Endometrial microvascular endothelial cells (primary cell): ENCODE results near the gene CISTR. TPM values are rescaled to one million over a fixed set of nuclear protein-coding genes. Genes with fewer than 3 reads are reported as not detected.
"Not testable (repeated sequence)": the region's sequence is repeated elsewhere in the genome, so short reads cannot be mapped to it uniquely, and the experiment has no call there.

Experiments used
- in situ Hi-C: cut with HindIII; loops from 2 replicates; pipeline ENCODE4 v1.10.0; 2017; ENCODE audit warnings: low sequenced_read_pairs, low pct_unique_long_range_greater_than_20kb; ENCODE audit errors: inconsistent ontology term
- total RNA-seq: library from RNA; depleted of rRNA; stranded (reverse); fragments of >200 nt; gene quantifications from one replicate; pipeline ENCODE4 v1.2.3, GENCODE V29; 2015; ENCODE audit errors: inconsistent ontology term

The CISTR gene
- total RNA-seq, 1 donor from 2014 or later: not detected

- in situ Hi-C loops: no loop called here
Measured at GRCh38 chr12:53766881-53767280, 15.1 kb upstream of the CISTR start.

GRCh38 chr12:53765891-53766290 is 14.1 kb upstream of the CISTR start:
- in situ Hi-C loops: no loop called here

GRCh38 chr12:53764615-53765014 is 12.8 kb upstream of the CISTR start:
- in situ Hi-C loops: no loop called here

- in situ Hi-C loops: not testable (repeated sequence)
Measured at GRCh38 chr12:53762793-53763192, 11.0 kb upstream of the CISTR start.

- in situ Hi-C loops: no loop called here
Measured at GRCh38 chr12:53761306-53761705, 9.5 kb upstream of the CISTR start.

GRCh38 chr12:53759261-53759660 is 7.5 kb upstream of the CISTR start:
- in situ Hi-C loops: no loop called here

- in situ Hi-C loops: no loop called here
Measured at GRCh38 chr12:53758730-53759103, 6.9 kb upstream of the CISTR start.

- in situ Hi-C loops: no loop called here
Measured at GRCh38 chr12:53758081-53758729, 6.4 kb upstream of the CISTR start.

- in situ Hi-C loops: no loop called here
Measured at GRCh38 chr12:53757101-53757770, 5.5 kb upstream of the CISTR start.

GRCh38 chr12:53756300-53757100 is 4.7 kb upstream of the CISTR start:
- in situ Hi-C loops: no loop called here

GRCh38 chr12:53755893-53756292 is 4.1 kb upstream of the CISTR start:
- in situ Hi-C loops: no loop called here

- in situ Hi-C loops: no loop called here
Measured at GRCh38 chr12:53755451-53755891, 3.7 kb upstream of the CISTR start.

GRCh38 chr12:53754633-53755264 is 3.0 kb upstream of the CISTR start:
- in situ Hi-C loops: no loop called here

- in situ Hi-C loops: no loop called here
Measured at GRCh38 chr12:53754188-53754585, 2.4 kb upstream of the CISTR start.

- in situ Hi-C loops: no loop called here
Measured at GRCh38 chr12:53752621-53753020, 842 bp upstream of the CISTR start.

- in situ Hi-C loops: no loop called here
Measured at GRCh38 chr12:53752192-53752601, 418 bp upstream of the CISTR start.

- in situ Hi-C loops: no loop called here
Measured at GRCh38 chr12:53750812-53751335, 905 bp downstream of the CISTR start.

GRCh38 chr12:53749986-53750811 is 1.6 kb downstream of the CISTR start:
- in situ Hi-C loops: no loop called here
